Heart left ventricle (tissue), 16 donors: ENCODE results near the gene ZNF503. TPM values are rescaled to one million over a fixed set of nuclear protein-coding genes. Genes with fewer than 3 reads are reported as not detected.

ENCODE experiments used
- ATAC-seq, 4 donors: fragments of 200-7000 bp; cut with Tn5 transposase; one replicate each; pipeline ENCODE4 v1.9.1; 2020 to 2022; ENCODE audit warnings: moderate library complexity in 4 of 4, mild to moderate bottlenecking in 3 of 4, moderate number of reproducible peaks in 1 of 4
- DNase-seq, 5 donors: peaks; one replicate each; pipeline ENCODE4 v3.0.0-alpha.2; 2020
- H3K27ac ChIP-seq, 12 donors: fragments of 200-600 bp; sonication (generic) in 4 of 12; one replicate each; pipeline versions ENCODE4 v1.5.0 to v1.8.0; 2016 to 2022; ENCODE audit warnings: mild to moderate bottlenecking in 2 of 12
- H3K27me3 ChIP-seq, 9 donors: fragments of 200-600 bp; sonication (generic) in 2 of 9; one replicate each; pipeline versions ENCODE4 v1.5.1 to v1.8.0; 2016 to 2022; ENCODE audit warnings: mild to moderate bottlenecking in 3 of 9
- H3K36me3 ChIP-seq, 9 donors: fragments of 200-600 bp; sonication (generic) in 2 of 9; one replicate each; pipeline versions ENCODE4 v1.5.0 to v1.8.0; 2018 to 2022; ENCODE audit warnings: mild to moderate bottlenecking in 2 of 9
- H3K4me1 ChIP-seq, 12 donors: fragments of 200-600 bp; sonication (generic) in 4 of 12; one replicate each; pipeline versions ENCODE4 v1.5.0 to v1.8.0; 2016 to 2022; ENCODE audit warnings: mild to moderate bottlenecking in 3 of 12
- H3K4me3 ChIP-seq, 12 donors: fragments of 200-600 bp; sonication (generic) in 4 of 12; one replicate each; pipeline versions ENCODE4 v1.5.0 to v1.8.0; 2017 to 2022; ENCODE audit warnings: mild to moderate bottlenecking in 9 of 12, moderate library complexity in 4 of 12
- H3K9me3 ChIP-seq, 12 donors: fragments of 200-600 bp; sonication (generic) in 4 of 12; one replicate each; pipeline versions ENCODE4 v1.5.0 to v1.8.0; 2016 to 2022; ENCODE audit warnings: mild to moderate bottlenecking in 1 of 12
- POLR2A ChIP-seq, 2 donors: fragments of 450-650 bp; IDR thresholded peaks; one replicate each; pipeline ENCODE4 v1.6.1; 2017; ENCODE audit warnings: antibody characterized with exemption in 2 of 2, mild to moderate bottlenecking in 2 of 2, moderate library complexity in 2 of 2
- WGBS, 4 donors: extraction: QIAGEN DNeasy Blood & Tissue Kit in 2 of 4; methylation state at CpG; one replicate each; pipeline versions ENCODE4 v1.1.5 to v1.1.7; 2013 to 2018; 5-methylcytosine and 5-hydroxymethylcytosine counted together
- intact Hi-C, 10 donors: fragments of 100-400 bp; cut with DNase I; formaldehyde crosslinking; loops; one replicate each; pipeline versions ENCODE4 v1.11.1 to v1.14.2; 2022
- polyA plus RNA-seq, 2 donors: library from polyadenylated mRNA; stranded (reverse); fragments of 200-250 nt; gene quantifications; one replicate each; pipeline ENCODE4 v1.2.3, GENCODE V29; 2013
- total RNA-seq, 9 donors: library from RNA; depleted of rRNA in 2 of 9; stranded (reverse); fragments of >200 nt in 2 of 9; fragmentation: NEBNext Ultra II Directional in 3 of 9; extraction: Animal tissue kit (Norgen Biotek cat#: 25700) in 3 of 9; gene quantifications; one replicate each; pipeline versions ENCODE4 v1.1.0 to v1.2.4, GENCODE V29; 2016 to 2023
- TF ChIP-seq, protein P1 (sequence below), 12 donors: fragments of 200-600 bp; sonication (generic) in 4 of 12; IDR thresholded peaks; one replicate each; pipeline versions ENCODE4 v1.5.0 to v1.8.0; 2018 to 2022; ENCODE audit warnings: antibody characterized with exemption in 12 of 12, mild to moderate bottlenecking in 5 of 12
- donor health status: ischemic (EF 13 %, LVEDD 7.1; RV severe dilation, severe dysfunction).
- donor health status: healthy with polysubstance abuse.
- donor health status: DM: no; HTN: yes; CAD: no.
- donor health status: DM: no; HTN: no; CAD: no.
- donor health status: ischemic (EF 25% LVEDD 6.9; RV normal size, moderate dysfunction).
- donor health status: ischemic (EF 25% LVEDD 5.7; RV mildly dilated, moderate dysfunction).
- donor health status: healthy.
- donor health status: DM: yes; HTN: yes; CAD: no.
- donor health status: ischemic (EF 35%, LVEDD 5.7; RV mildly dilated, moderate dysfunction).
- donor health status: nonischemic (EF 11% LVEDD 7.7; RV severe dilation, severe dysfunction).
- donor health status: DM: yes; HTN: yes; CAD: no.
- donor health status: PGD.
- donor health status: ischemic (EF 29% LVEDD 5.4; RV normal size, mild dysfunction).
- donor health status: nonischemic (EF 23%, LVEDD 6.1; RV moderate dilation, normal function).

ZNF503 gene
- total and polyA plus RNA-seq, 11 donors, result 3.4 to 8.6 (median 7.1) TPM

DNA sequence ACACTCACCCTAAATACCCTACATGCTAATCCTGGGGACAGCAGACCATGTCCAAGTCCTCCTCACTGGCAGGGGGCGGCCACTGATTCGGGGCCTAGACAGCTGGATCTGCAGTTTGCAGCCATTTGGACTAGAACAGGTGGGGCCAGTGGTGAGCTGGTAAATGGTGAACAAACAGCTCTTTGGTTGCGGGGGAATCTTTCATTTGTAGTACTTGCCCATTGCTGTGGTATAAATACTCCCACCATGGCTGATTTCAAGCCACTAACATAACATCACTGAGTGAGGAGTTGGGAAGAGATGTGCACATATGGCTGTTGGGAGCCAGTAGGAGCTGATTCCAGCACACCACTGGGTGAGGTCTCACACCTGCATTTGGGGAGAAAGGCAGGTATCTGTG, 13.5 kb downstream of the ZNF503 start:
- intact Hi-C loops, result no loop called here
- DNase-seq, result no peak
- no peak for ATAC-seq
- 97 to 100% (median 100%) methylated on average over 2 to 3 of the region's 3 CpGs for WGBS, 4 donors
- H3K27me3 ChIP-seq, result no peaks in the 10 kb centered on the region
- no peak for TF ChIP-seq POLR2A (IDR thresholded peaks at IDR 0.05)
- peaks cover 0 to 21% (median 3%) of the 10 kb centered on the region in 12 donors for H3K9me3 ChIP-seq
- H3K4me1 ChIP-seq, result no peaks in the 10 kb centered on the region
- H3K36me3 ChIP-seq, result no peaks in the 10 kb centered on the region
- no peak overlapping the region for H3K4me3 ChIP-seq
- no peak overlapping the region for H3K27ac ChIP-seq

DNA sequence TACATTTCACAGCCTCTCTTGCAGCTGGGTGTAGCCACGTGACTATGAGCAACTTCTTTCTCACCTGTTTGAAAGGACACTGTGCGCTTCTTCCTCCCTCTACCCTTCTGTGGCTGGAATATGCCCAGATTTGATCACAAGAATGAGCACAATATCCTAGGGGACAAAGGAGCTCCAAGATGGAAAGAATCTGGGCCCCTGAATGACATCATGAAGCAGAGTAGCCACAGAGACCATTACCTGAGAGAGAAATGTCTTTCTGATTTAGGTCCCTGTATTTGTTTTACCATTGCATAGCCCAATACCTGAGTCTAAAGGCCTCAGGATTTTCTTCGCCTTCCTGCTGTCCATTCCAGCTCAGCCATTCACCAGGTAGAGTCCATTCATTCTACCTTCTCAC, 15.4 kb downstream of the ZNF503 start:
- Histone ChIP-seq H3K9me3 (peaks cover 0 to 21% (median 3%) of the 10 kb centered on the region in 12 donors), H3K27me3 (no peaks in the 10 kb centered on the region), H3K27ac (no peak overlapping the region), H3K4me1 (no peaks in the 10 kb centered on the region), H3K36me3 (no peaks in the 10 kb centered on the region), H3K4me3 (no peak overlapping the region)
- DNase-seq (no peak), ATAC-seq (no peak)
- 95 to 96% (median 96%) methylated on average over 3 of the region's 3 CpGs for WGBS, 4 donors
- TF ChIP-seq POLR2A (IDR thresholded peaks at IDR 0.05), result no peak
- TF ChIP-seq, protein P1, sequence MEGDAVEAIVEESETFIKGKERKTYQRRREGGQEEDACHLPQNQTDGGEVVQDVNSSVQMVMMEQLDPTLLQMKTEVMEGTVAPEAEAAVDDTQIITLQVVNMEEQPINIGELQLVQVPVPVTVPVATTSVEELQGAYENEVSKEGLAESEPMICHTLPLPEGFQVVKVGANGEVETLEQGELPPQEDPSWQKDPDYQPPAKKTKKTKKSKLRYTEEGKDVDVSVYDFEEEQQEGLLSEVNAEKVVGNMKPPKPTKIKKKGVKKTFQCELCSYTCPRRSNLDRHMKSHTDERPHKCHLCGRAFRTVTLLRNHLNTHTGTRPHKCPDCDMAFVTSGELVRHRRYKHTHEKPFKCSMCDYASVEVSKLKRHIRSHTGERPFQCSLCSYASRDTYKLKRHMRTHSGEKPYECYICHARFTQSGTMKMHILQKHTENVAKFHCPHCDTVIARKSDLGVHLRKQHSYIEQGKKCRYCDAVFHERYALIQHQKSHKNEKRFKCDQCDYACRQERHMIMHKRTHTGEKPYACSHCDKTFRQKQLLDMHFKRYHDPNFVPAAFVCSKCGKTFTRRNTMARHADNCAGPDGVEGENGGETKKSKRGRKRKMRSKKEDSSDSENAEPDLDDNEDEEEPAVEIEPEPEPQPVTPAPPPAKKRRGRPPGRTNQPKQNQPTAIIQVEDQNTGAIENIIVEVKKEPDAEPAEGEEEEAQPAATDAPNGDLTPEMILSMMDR (IDR thresholded peaks at IDR 0.05), result no peak
- intact Hi-C loops, result no loop called here

DNA sequence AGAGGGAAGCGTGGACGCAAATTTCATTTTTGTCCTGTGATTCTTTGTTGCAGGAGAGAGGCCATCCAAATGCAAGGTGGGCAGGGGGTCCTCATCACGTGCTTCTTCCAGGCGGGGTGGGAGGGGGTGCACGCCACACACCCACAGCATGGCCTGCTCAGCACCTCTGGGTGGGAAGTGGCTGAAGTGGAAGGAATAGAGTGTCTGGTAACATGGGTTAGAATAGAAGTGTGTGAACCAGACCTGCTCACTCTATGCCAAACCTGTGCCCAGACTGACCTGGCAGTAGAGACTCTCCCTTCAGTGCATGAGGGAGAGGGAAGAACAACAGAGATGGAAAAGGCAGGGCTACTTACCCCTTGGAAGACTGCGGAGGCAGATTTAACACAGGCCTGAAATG, 21.7 kb downstream of the ZNF503 start:
- H3K36me3 ChIP-seq, result no peaks in the 10 kb centered on the region
- no peak overlapping the region for H3K4me3 ChIP-seq
- no peak for DNase-seq
- no peaks in the 10 kb centered on the region for H3K4me1 ChIP-seq
- no peak overlapping the region for H3K27ac ChIP-seq
- TF ChIP-seq POLR2A (IDR thresholded peaks at IDR 0.05), result no peak
- no peak for ATAC-seq
- WGBS, 4 donors, result 87 to 92% (median 89%) methylated on average over 6 of the region's 6 CpGs
- no peaks in the 10 kb centered on the region for H3K9me3 ChIP-seq
- intact Hi-C loops, result no loop called here
- no peaks in the 10 kb centered on the region for H3K27me3 ChIP-seq

DNA sequence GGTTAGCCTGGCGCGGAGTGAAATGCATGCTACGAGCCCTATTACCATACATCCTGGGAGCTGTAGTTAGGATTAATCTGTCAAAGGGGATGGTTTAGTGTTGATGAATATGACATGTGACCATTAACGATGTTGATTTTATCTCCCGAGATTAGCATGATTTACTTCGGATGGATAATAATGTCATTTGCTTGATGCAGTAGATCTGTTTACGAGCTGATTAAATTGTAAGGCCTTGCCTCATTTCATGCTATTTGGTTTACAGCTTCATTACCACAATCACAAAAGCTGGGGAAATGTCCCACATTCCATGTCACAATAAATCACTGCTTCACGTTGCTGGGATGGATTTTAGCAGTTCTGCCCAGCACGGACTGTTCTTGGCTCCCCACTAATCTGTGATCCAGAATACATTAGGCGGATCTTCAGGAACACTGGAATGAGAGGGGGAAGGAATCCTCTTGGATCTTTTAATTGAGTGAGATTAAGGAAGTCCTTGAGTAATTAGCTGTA, 22.3 kb downstream of the ZNF503 start:
- H3K9me3 ChIP-seq, result no peaks in the 10 kb centered on the region
- WGBS, 4 donors, result 74 to 86% (median 84%) methylated on average over 10 of the region's 10 CpGs
- intact Hi-C loops, result no loop called here
- no peak for ATAC-seq
- no peak overlapping the region for H3K27ac ChIP-seq
- no peak for DNase-seq
- no peaks in the 10 kb centered on the region for H3K36me3 ChIP-seq
- TF ChIP-seq POLR2A (IDR thresholded peaks at IDR 0.05), result no peak
- TF ChIP-seq, protein P1 (IDR thresholded peaks at IDR 0.05), result no peak
- H3K4me3 ChIP-seq, result no peak overlapping the region
- no peaks in the 10 kb centered on the region for H3K27me3 ChIP-seq
- no peaks in the 10 kb centered on the region for H3K4me1 ChIP-seq

DNA sequence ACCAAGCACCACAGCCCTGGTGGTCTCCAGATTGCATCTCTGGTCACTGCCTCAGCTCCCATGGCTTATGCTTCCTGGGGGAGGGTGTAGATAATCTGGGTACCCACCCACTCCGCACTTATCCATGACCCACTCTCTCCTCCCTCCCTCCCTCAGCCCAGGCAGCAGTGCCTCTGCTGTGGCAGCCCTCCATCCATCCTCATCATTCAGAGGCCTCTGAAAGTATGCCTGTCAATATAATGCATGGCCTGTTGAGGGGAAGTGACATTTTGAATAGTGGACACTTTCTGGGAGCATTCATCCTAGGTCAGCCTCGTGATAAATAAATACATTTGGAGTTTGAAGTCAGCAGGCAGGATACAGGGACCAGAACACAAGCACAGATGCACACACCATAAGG, 23.2 kb downstream of the ZNF503 start:
- intact Hi-C loops, result no loop called here
- no peak overlapping the region for H3K27ac ChIP-seq
- no peak overlapping the region for H3K4me3 ChIP-seq
- no peaks in the 10 kb centered on the region for H3K27me3 ChIP-seq
- no peaks in the 10 kb centered on the region for H3K36me3 ChIP-seq
- WGBS, 4 donors, result 79 to 86% (median 85%) methylated on average over 2 of the region's 2 CpGs
- H3K9me3 ChIP-seq, result no peaks in the 10 kb centered on the region
- ATAC-seq, result no peak
- no peaks in the 10 kb centered on the region for H3K4me1 ChIP-seq
- TF ChIP-seq POLR2A (IDR thresholded peaks at IDR 0.05), result no peak
- TF ChIP-seq, protein P1 (IDR thresholded peaks at IDR 0.05), result no peak
- no peak for DNase-seq
